HL-60/S4 treated with retinoic acid at 250 ng/mL for 4 days and 3 days (cell line): ENCODE measurements around the gene CNOT4.
"Not testable (repeated sequence)": the region's sequence is repeated elsewhere in the genome, so short reads cannot be mapped to it uniquely, and the experiment has no call there.

Experiments
- in situ Hi-C: fragments of 300-500 bp; cut with MboI; formaldehyde crosslinking; loops from 2 replicates; pipeline ENCODE4 v1.7.0; 2022; ENCODE audit warnings: low sequenced_read_pairs

Gene CNOT4

DNA sequence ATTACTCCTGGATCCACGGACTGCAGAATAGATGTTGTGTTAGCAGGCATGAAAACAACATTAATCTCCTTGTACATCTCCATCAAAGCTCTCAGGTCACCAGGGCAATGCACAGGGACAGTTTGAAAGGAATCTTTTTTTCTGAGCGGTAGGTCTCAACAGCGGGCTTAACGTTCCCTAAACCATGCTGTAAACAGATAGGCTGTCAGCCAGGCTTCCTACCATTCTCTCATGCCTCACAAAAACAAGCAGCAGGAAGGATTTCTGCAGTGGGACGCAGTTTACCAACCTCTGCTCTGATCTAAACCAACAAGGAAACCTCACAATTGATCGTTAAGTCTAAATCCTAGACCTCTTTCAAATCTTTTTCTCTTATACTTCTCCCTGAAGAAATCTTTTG is 50.8 kb downstream of the CNOT4 start:
- in situ Hi-C loops: no loop called here

DNA sequence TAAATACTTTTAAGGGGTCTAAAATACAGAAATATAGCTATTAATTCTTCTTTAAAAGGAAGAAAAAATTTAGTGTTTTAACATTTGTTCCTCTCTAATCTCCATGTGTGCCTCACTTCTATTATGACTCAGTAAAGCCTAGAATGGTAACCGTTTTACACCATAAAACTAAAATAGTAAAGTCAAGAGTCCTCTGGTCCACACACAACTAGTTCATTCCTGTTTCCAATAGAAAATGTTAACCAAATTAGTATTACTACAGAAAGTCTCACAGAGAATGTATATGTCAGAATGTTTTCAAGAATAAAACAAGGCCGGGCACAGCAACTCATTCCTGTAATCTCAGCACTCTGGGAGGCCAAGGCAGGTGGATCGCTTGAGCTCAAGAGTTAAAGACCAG is 55.8 kb downstream of the CNOT4 start:
- in situ Hi-C loops: no loop called here

GRCh38 chr7:135449436-135449835 is 60.5 kb downstream of the CNOT4 start:
- in situ Hi-C loops: no loop called here

- in situ Hi-C loops: no loop called here
Observed at GRCh38 chr7:135448753-135449152, 61.1 kb downstream of the CNOT4 start.

- in situ Hi-C loops: no loop called here
Observed at GRCh38 chr7:135447748-135448147, 62.2 kb downstream of the CNOT4 start.

GRCh38 chr7:135445690-135446089 is 64.2 kb downstream of the CNOT4 start:
- in situ Hi-C loops: no loop called here

DNA sequence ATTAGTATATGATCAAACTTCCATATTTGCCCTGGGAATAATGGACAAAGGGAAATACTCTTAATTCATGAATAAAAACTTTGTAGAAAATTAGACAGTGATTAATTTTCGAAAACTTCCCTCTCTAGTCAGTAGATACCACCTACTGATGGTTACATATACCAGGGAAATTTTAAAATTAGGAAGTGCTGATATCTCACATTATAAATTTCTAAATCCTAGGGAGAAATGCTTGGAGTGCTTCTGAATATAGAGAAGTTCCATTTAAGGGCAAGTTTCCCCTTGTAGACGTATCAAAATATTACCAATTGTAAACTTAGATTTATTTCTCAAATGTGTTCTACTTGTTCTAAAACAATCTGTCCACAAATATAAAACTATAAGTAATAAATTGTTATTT is 64.6 kb downstream of the CNOT4 start:
- in situ Hi-C loops: not testable (repeated sequence)

- in situ Hi-C loops: no loop called here
Observed at GRCh38 chr7:135441791-135442190, 68.1 kb downstream of the CNOT4 start.

- in situ Hi-C loops: no loop called here
Observed at GRCh38 chr7:135434047-135434446, 75.9 kb downstream of the CNOT4 start.

DNA sequence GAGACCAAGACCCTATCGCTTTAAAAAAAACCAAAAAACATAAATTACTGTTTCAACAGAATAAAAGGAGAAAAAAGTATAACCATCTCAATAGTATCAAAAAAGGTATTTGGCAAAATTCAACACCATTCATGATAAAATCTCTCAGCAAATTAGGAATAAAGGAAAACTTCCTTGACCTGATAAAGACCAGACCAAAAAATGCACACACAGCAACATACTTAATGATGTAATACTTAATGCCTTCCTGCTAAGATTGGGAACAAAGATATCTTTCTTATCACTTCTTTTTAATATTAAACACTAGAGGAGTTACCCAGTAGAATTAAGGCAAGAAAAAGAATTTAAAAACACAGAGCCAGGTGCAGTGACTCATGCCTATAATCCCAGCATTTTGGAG is 79.3 kb downstream of the CNOT4 start:
- in situ Hi-C loops: no loop called here

DNA sequence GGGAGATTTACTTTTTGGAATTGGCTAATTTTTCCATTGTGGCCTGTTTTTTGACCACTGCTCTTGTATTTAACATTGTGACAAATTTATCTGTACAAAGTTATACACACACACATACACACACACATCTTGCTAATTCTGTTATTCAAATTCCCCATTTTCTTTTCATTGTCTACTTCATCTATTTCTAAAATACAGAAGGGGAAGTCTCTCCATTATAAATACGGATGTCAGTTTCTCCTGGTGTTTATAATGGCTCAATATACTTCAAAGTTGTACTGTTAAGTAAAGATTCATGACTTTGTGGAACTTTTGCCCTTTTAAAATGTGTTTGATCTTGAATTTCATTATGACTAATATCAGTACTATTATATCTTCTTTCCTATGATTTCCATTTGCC is 81.0 kb downstream of the CNOT4 start:
- in situ Hi-C loops: no loop called here

DNA sequence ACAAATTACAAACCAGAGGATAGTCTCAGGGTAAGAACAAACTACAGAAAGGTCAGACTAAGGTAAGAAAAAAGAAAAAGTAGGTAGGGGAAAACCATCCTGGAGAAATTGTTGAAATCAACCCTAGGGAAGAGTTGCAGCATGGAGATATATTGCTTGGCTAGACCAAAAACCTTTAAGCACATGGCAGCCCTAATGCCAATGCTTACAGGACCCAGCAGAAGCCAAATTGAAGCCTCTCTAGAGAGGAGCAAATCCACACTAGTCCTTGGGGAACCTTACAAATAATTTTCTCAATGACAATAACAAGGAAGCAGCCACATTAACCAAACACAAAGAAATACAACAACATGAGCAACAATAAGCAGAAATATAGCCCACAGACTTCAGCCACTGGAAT is 81.9 kb downstream of the CNOT4 start:
- in situ Hi-C loops: no loop called here

DNA sequence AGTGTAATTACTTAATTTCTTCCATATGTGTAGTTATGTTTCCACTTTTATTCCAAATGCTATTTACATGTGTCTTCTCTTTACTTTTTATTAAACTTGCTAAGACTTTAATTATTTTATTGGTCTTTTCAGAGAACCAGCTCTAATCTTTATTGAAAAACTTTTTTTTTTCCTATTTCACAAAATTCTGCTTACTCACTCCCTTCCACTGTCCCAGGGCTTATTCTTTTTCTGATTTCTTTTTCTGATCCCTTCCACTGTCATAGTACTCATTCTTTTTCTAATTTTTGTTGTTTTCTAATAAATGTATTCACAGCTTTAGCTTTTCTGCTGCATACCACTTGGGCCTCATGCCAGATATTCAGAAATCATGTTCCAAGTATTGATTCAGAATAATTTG is 82.7 kb downstream of the CNOT4 start:
- in situ Hi-C loops: no loop called here

GRCh38 chr7:135425036-135425435 is 84.9 kb downstream of the CNOT4 start:
- in situ Hi-C loops: no loop called here

GRCh38 chr7:135420786-135421185 is 89.1 kb downstream of the CNOT4 start:
- in situ Hi-C loops: no loop called here

GRCh38 chr7:135416431-135416830 is 93.5 kb downstream of the CNOT4 start:
- in situ Hi-C loops: no loop called here

GRCh38 chr7:135414850-135415439 is 95.0 kb downstream of the CNOT4 start:
- in situ Hi-C loops: no loop called here

DNA sequence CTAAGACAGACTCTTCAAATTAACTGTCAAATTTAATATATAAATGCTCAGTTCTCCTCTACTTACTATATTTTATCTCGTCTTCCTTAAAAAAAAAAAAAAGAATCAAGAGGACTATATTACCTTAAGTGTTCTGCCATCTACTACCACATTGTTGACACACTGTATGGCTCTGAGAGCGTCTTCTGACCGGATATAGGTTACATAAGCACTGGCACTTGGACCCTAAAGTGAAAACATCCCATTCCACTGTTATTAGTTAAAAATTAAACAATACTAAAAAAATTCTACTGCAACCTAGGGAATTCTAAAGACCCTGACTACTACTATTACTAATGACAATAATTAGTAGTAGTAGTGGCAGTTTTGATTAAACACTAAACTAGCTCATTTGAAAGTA is 95.7 kb downstream of the CNOT4 start:
- in situ Hi-C loops: no loop called here

DNA sequence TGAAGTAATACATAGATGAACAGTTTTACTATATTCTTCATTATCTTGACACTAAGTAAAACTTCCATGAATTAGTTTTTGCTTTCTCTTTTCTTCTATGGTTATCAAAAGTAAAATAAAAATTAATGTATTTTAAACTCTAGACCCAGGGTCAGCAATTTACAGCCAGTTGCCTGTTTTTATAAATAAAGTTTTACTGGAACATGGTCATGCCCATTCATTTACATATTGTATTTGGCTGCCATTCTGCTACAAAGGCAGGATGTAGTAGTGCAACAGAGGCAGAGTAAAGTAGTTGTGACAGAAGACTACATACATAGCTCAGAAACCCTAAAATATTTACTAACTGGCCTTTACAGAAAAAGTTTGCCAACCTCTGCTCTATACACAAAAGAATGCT is 98.8 kb downstream of the CNOT4 start:
- in situ Hi-C loops: no loop called here

- in situ Hi-C loops: no loop called here
Observed at GRCh38 chr7:135410543-135410942, 99.4 kb downstream of the CNOT4 start.

DNA sequence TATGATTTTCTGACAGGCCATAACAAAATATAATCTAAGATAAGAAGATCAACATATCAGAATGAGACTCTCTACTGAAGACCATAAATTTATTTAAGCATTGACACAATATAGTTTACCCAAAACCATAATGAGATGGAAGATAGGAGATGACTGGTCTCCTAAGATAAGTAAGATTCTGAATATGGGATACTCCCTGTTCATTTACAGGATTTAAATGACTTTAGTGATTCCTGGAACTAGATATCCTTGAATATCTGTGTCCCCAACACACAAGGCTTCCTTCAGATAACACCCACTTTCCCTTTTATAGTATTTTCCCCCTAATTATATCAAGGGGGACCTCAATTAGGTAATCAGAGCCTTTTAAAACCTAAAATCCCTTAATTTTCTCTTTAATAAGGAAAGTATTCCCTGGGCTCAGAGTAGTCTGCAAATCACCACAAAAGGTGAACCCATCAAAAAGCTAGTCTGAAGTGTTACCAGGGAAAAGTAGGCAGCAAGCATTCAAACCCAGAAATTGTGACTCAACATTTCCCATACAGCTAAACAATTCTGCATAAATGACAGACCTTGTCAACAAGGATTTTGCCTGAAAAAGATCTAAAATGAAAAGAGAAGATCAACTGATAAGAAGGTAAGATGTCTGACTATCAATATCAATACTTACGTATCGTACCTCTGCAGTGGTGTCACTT is 99.9 kb downstream of the CNOT4 start:
- in situ Hi-C loops: no loop called here

DNA sequence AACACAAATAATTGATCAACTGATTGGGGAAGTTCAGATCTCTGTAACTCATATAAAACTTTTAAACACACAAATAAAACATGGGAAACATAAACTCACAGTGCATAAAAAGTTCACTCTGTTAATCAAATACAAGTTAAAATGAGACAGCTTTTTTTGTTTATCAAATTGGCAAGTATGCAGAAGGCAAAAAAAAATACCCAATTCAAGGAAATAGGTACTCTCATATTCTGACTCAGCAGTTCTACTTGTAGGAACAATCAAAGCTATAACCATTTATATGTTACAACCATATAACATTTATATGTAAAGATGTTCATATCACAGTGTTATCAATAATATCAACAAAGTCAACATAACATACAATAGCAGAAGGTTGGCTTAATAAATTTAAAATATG is 102.0 kb downstream of the CNOT4 start:
- in situ Hi-C loops: no loop called here

GRCh38 chr7:135406918-135407317 is 103.0 kb downstream of the CNOT4 start:
- in situ Hi-C loops: no loop called here
